Glomerular endothelial cell (primary cell): Measurements from ENCODE around the gene PRSS8. TPM values are rescaled to one million over a fixed set of nuclear protein-coding genes. Genes with fewer than 3 reads are reported as not detected.
A peak's percentile ranks its signal among the peaks of the same experiment; 100 is the strongest.
"Not testable (repeated sequence)": the region's sequence is repeated elsewhere in the genome, so short reads cannot be mapped to it uniquely, and the experiment has no call there.

Experiments used
- DNase-seq: peaks from one replicate; pipeline ENCODE4 v3.0.0-alpha.2; 2011; ENCODE audit warnings: low read depth, low spot score; ENCODE audit errors: extremely low read depth
- total RNA-seq: library from RNA; depleted of rRNA; stranded (reverse); fragments of >200 nt; gene quantifications from 2 replicates; pipeline ENCODE4 v1.2.3, GENCODE V29; 2015

Gene PRSS8
- 0.12 and 1.5 TPM in 2 replicates for total RNA-seq

DNA sequence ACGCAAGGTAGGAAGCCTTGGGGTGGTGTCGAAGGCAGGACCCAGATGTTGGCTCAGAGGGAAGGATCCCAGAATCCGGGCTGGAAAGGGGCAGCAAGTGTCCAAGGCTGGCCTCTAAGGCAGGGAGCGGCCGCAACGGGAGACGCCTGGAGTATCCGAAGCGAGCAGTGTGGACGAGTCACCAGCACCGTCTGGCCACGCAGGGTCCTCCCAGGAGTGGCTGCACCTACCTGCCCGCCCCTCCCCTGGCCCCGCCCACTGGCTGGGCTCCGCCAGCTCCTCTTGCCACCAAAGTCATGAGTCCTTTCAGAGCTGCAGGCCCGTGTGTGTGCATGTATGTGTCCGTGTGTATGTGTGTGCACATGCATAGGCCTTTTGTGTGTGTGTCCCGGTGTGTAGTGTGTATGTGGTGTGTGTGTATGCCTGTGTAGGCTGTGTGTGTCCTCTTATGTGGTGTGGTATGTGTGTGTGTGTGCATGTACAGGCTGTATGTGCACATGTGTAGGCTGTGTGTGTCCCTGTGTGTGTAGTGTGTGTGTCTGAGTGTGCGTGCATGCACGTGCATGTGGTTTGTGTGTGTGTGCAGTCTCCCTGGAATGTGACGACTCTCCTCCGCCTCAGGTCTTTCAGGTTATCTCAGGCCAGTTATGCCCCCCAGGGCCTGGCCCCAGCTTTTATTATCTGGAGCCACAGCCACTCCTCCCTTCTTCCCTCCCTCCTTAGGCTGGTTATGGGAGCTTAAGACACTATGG, at the start of gene PRSS8:
Gene PRSS8, minus strand, starts transcription at position 193 of the 752 bp plus-strand sequence. CDS start 229 bp downstream, outside the sequence.
- DNase-seq: no peak

GRCh38 chr16:31184888-31185287, 49.4 kb upstream of the PRSS8 start:
- DNase-seq: no peak

DNA sequence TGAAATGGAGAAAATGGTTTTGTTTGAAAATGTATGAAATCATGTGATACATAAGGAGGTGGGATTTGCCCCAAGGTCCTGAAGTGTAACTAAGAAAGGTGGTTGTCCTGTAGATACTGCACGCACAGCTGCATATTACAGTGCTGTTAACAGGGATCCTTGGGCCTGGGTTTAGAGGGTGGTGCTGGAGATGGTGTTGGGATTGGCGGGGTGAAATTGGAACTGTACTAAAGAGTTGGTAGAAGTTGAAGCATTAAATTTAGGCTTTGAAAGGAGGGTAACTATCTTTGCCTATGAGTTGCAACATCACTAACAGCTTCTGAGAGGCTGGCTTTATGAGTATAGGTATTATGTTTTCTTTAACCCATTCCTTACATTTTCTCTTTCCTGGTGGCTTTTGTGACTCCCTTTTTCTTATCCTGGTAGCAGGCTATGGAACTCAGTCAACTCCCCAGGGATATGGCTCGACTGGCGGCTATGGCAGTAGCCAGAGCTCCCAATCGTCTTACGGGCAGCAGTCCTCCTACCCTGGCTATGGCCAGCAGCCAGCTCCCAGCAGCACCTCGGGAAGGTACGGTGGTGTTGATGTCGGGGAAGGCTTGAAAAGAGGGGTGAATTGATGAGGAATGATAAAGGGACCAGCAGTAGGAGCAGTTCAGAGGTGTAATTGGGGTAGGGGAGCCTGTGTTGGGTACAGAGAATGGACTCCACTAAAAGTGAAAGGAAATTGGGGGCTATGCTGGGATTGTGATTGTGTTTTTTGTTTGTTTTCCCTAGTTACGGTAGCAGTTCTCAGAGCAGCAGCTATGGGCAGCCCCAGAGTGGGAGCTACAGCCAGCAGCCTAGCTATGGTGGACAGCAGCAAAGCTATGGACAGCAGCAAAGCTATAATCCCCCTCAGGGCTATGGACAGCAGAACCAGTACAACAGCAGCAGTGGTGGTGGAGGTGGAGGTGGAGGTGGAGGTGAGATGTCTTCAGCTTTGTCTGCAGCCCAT, 48.2 kb upstream of the PRSS8 start:
- DNase-seq: no peak

DNA sequence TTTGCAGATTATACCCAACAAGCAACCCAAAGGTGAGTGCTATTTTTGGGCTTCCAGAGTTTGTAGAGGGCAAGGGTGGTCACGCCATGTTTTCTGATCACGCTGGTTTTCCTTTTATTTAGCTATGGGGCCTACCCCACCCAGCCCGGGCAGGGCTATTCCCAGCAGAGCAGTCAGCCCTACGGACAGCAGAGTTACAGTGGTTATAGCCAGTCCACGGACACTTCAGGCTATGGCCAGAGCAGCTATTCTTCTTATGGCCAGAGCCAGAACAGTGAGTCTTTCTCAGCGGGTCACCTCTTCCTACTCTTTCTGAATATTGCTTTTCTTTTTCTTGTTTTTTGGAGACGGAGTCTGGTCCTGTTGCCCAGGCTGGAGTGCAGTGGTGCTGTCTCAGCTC, 46.9 kb upstream of the PRSS8 start:
- DNase-seq: no peak

DNA sequence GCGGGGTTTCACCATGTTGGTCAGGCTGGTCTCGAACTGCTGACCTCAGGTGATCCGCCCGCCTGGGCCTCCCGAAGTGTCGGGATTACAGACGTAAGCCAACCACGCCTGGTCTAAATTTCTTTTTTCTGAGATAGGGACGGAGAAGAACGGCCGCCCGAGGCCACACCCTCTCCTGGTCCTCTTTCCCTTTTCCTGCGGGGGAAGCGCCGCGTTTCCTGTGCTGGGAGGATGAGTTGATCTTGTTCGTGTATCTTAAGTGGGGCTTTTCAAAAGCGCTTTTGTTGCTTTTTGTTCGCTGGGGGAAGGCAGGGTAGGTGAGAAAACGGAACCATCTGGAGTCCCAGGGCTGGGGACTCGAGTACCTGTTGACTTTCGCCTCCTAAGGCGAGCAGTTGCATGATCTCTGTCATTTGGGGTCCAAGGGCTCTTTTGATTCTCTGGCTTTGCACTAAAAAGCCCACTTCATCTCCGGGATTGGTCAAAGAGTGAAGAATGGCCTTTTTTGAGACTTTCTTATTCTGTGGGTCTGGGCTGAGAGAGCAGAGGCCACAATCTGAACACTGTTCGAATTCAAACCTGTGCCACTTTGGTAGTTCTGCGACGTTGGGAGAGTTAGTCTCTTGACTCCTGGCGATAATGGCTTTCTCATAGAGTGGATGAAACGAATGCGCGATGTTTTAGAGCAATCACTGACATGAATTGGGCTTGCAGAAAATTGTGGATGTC, 45.7 kb upstream of the PRSS8 start:
- DNase-seq: no peak

DNA sequence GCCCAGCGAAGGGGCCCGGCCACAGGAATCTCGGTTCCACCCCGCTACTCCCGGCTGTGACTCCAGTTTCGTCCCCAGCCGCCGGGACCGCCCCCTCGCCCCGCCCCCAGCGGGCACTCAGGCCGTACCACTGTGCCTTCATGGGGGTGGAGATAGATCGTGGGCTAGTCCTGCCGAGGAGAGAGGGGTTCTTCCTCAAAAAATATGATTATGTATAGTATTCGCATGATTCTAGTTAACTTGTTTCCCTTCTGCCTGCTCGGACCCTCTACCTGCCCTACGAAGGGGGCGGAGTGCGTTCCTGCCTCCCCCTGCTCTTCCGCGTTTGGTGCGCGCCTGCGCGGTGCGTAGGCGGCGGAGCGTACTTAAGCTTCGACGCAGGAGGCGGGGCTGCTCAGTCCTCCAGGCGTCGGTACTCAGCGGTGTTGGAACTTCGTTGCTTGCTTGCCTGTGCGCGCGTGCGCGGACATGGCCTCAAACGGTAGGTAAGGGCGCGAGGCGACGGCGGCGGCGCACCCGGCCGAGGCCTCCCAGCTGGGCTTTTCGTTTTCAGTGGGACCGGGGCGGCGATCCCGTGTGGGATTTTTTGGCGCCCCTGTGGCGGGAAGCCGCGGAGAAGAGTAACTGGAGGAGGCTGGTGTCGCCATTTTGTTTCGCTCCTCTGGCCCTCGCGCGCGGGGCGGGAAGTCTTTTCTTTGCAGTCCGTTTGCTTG, 44.4 kb upstream of the PRSS8 start, which contains the start of gene FUS:
Gene FUS, plus strand, starts transcription at position 393 of the 713 bp plus-strand sequence. Its CDS starts 76 bp downstream, at position 469.
- DNase-seq: peak; percentile 52

DNA sequence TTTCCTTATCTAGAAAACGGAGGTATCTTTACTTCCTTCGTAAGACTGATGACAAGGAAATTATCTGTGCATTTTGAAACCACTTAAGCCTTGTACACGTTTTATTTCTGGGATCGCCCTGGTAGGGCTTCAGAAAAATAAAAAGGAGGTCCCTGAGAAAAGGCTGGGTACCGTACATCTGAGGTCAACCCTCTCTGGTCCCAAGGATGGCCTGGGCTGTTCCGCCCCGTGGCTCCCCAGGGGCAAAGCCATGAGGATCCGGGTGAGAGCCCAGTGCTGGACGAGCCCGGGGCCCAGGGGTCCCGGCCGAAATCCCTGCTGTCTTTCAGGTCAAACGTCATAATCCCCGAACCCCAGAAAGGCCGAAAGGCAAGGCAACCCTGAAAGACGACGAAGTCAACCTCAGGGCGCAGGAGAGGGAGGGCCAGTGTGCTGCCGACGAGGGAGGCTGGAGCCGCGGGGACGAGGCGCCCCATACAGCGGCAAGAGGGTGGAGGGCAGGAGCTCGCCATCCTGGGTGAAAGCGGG, 43.8 kb upstream of the PRSS8 start:
- DNase-seq: no peak

DNA sequence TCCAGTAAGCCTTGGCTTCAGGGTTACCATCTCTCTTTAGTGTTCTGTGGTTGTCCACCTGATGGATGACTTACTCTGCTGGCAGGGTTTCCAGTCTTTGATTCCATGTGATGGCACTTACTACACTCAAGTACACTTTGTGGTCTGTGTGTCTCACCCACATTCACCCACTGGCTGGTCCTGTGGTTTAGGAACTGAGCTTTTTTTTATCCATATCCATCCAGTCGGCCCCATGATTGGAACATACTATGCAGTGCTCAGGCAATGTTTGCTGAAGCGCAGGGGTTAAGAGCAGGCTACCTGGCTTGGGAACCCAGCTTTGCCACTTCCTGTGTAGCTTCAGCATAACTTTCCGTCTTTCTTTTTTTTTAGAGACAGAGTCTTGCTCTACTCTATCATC, 41.6 kb upstream of the PRSS8 start:
- DNase-seq: no peak

GRCh38 chr16:31170048-31170447, 34.5 kb upstream of the PRSS8 start:
- DNase-seq: not testable (repeated sequence)

GRCh38 chr16:31168848-31169247, 33.3 kb upstream of the PRSS8 start:
- no peak for DNase-seq

DNA sequence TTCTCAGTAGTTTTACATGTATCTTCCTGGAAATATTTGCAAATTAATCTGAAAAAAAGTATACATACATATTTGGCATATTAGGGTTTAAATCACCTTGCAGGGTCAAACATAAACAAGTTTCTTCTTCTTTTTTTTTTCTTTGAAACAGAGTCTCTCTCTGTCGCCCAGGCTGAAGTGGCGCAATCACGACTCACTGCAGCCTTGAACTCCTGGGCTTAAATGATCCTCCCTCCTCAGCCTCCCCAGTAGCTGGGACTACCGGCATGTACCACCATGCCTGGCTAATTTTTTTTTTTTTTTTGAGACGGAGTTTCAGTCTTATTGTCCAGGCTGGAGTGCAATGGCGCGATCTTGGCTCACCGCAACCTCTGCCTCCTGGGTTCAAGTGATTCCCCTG, 31.8 kb upstream of the PRSS8 start:
- DNase-seq: no peak

GRCh38 chr16:31157136-31157535, 21.6 kb upstream of the PRSS8 start:
- no peak for DNase-seq

- DNase-seq: not testable (repeated sequence)
These were observed 15.4 kb upstream of the PRSS8 start for GRCh38 chr16:31150976-31151375.

- no peak for DNase-seq
These were observed 14.7 kb upstream of the PRSS8 start, which contains the start of gene PRSS36 for GRCh38 chr16:31149894-31150890. Gene PRSS36, minus strand, starts transcription at chr16:31150066. Its CDS starts 31 bp downstream, at chr16:31150035.

- DNase-seq: no peak
These were observed 13.8 kb upstream of the PRSS8 start for GRCh38 chr16:31149332-31149731.

DNA sequence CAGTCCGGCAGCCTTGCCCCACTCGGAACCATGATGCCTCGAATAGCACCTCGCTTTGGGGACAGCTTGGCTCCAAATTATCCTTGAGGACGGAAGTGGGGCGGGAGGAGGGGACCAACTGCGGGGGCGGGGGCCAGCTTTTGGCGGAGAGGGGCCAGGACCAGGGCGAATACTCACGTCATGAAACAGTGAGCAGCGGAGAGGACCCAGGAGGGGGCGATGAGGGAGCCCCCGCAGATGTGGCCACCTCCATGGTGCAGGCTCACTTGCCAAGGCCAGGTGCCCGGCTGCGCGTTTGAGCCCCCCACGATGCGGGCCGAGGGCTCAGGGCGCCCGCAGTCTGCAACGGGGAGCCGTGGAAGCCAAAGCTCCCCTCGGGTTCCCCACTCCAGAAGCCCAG, 13.4 kb upstream of the PRSS8 start:
- no peak for DNase-seq

GRCh38 chr16:31148281-31148728, 12.8 kb upstream of the PRSS8 start:
- DNase-seq: no peak

GRCh38 chr16:31147574-31147973, 12.0 kb upstream of the PRSS8 start:
- no peak for DNase-seq
